ENCODE results near the gene WNT3. TPM values are rescaled to one million over a fixed set of nuclear protein-coding genes. Genes with fewer than 3 reads are reported as not detected.

Gene WNT3
- total and polyA plus RNA-seq, 4 donors, result 0.74 to 2.9 (median 1.4) TPM

DNA sequence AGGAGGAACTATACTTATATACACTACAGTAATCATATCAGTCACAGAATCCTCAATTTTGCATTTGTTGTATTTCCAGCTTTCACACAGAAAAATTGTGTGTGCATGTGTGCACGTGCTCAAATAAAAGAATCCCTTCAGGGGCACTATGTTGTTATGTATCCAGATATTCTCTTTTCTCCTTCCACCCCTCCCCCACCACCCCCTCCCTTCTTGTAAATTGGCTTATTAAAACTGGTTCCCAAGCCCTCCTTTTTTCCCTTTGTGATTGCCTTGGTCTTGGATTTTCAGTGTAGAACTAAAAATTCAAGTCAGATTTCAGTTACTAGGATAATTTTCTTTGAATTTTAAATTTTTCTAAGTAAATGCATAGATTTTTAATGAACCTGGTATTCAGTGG lies 86.3 kb downstream of the WNT3 start:
- Histone ChIP-seq H3K4me1 (ENCODE audit: control insufficient read depth in 5 of 5, insufficient read depth in 5 of 5, low read length in 5 of 5) (no peaks in the 10 kb centered on the region), H3K36me3 (ENCODE audit: control insufficient read depth in 4 of 4, insufficient read depth in 4 of 4, low read length in 4 of 4) (peaks cover 0 to 5% (median 3%) of the 10 kb centered on the region in 4 donors), H3K9me3 (ENCODE audit: control insufficient read depth in 4 of 4, insufficient read depth in 3 of 4, low read length in 3 of 4) (no peaks in the 10 kb centered on the region), H3K9ac (ENCODE audit: insufficient read depth in 1 of 2, low read length in 2 of 2) (no peak overlapping the region), H3K27ac (ENCODE audit: low read depth in 1 of 2, low read length in 1 of 2) (no peak overlapping the region), H3K27me3 (ENCODE audit: control insufficient read depth in 3 of 3, insufficient read depth in 3 of 3, low read length in 2 of 3) (no peaks in the 10 kb centered on the region), H3K4me3 (no peak overlapping the region)
- TF ChIP-seq, protein P1, sequence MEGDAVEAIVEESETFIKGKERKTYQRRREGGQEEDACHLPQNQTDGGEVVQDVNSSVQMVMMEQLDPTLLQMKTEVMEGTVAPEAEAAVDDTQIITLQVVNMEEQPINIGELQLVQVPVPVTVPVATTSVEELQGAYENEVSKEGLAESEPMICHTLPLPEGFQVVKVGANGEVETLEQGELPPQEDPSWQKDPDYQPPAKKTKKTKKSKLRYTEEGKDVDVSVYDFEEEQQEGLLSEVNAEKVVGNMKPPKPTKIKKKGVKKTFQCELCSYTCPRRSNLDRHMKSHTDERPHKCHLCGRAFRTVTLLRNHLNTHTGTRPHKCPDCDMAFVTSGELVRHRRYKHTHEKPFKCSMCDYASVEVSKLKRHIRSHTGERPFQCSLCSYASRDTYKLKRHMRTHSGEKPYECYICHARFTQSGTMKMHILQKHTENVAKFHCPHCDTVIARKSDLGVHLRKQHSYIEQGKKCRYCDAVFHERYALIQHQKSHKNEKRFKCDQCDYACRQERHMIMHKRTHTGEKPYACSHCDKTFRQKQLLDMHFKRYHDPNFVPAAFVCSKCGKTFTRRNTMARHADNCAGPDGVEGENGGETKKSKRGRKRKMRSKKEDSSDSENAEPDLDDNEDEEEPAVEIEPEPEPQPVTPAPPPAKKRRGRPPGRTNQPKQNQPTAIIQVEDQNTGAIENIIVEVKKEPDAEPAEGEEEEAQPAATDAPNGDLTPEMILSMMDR (IDR thresholded peaks at IDR 0.05; ENCODE audit: control extremely low read depth, extremely low read depth), result no peak
- DNase-seq (no peak), ATAC-seq (ENCODE audit: insufficient read depth, low FRiP score) (no peak)
- 89 to 93% methylated on average over 1 of the region's 1 CpG for WGBS, 2 donors

DNA sequence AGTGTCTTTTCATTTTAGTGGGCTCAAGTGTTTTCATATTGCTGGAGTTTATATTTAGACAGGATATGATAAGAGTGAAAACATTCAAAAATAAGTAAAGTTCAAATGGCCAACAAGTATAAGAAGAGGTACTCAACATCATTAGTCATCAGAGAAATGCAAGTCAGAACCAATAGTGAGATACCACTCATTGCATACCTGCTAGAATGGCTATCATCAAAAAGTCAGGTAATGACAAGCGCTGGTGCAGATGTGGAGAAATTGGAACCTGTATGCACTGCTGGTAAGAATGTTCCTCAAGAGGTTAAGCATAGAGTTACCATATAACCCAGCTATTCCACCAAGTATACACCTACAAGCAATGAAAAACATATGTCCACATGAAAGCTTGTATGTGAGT lies 87.8 kb downstream of the WNT3 start:
- Histone ChIP-seq H3K9ac (ENCODE audit: insufficient read depth in 1 of 2, low read length in 2 of 2) (no peak overlapping the region), H3K27me3 (ENCODE audit: control insufficient read depth in 3 of 3, insufficient read depth in 3 of 3, low read length in 2 of 3) (no peaks in the 10 kb centered on the region), H3K36me3 (ENCODE audit: control insufficient read depth in 4 of 4, insufficient read depth in 4 of 4, low read length in 4 of 4) (peaks cover 0 to 6% (median 4%) of the 10 kb centered on the region in 4 donors), H3K27ac (ENCODE audit: low read depth in 1 of 2, low read length in 1 of 2) (no peak overlapping the region), H3K4me1 (ENCODE audit: control insufficient read depth in 5 of 5, insufficient read depth in 5 of 5, low read length in 5 of 5) (no peaks in the 10 kb centered on the region), H3K9me3 (ENCODE audit: control insufficient read depth in 4 of 4, insufficient read depth in 3 of 4, low read length in 3 of 4) (no peaks in the 10 kb centered on the region), H3K4me3 (no peak overlapping the region)
- TF ChIP-seq, protein P1 (IDR thresholded peaks at IDR 0.05; ENCODE audit: control extremely low read depth, extremely low read depth), result no peak
- ATAC-seq (ENCODE audit: insufficient read depth, low FRiP score) (no peak), DNase-seq (no peak)
- 92 to 97% methylated on average over 1 of the region's 1 CpG for WGBS, 2 donors

DNA sequence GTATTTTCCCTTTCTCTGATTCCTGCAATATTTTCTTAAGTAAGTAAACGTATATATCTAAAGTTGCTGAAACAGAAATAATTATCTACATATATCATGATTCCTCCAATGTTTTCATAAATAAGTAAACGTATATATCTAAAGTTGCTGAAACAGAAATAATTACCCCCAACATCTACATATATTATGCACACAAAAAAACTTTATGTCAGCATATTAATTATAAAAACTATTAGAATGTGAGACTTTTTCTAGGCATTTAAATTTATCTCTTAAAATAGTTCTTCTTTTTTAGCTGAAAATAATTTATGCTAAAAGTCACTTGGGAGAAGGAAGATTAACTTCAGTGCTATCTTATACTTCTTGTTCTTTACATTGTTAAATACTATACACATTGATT lies 88.5 kb downstream of the WNT3 start:
- H3K4me1 ChIP-seq (ENCODE audit: control insufficient read depth in 5 of 5, insufficient read depth in 5 of 5, low read length in 5 of 5), result no peaks in the 10 kb centered on the region
- H3K27ac ChIP-seq (ENCODE audit: low read depth in 1 of 2, low read length in 1 of 2), result no peak overlapping the region
- H3K36me3 ChIP-seq (ENCODE audit: control insufficient read depth in 4 of 4, insufficient read depth in 4 of 4, low read length in 4 of 4), result peaks cover 0 to 6% (median 4%) of the 10 kb centered on the region in 4 donors
- DNase-seq (no peak), ATAC-seq (ENCODE audit: insufficient read depth, low FRiP score) (no peak)
- TF ChIP-seq, protein P1 (IDR thresholded peaks at IDR 0.05; ENCODE audit: control extremely low read depth, extremely low read depth), result no peak
- H3K27me3 ChIP-seq (ENCODE audit: control insufficient read depth in 3 of 3, insufficient read depth in 3 of 3, low read length in 2 of 3), result no peaks in the 10 kb centered on the region
- H3K9me3 ChIP-seq (ENCODE audit: control insufficient read depth in 4 of 4, insufficient read depth in 3 of 4, low read length in 3 of 4), result no peaks in the 10 kb centered on the region
- H3K9ac ChIP-seq (ENCODE audit: insufficient read depth in 1 of 2, low read length in 2 of 2), result no peak overlapping the region
- 94 to 99% methylated on average over 2 of the region's 2 CpGs for WGBS, 2 donors
- H3K4me3 ChIP-seq, result no peak overlapping the region
